A673 (cell line): ENCODE results near the gene ULK4. TPM values are rescaled to one million over a fixed set of nuclear protein-coding genes. Genes with fewer than 3 reads are reported as not detected.

ENCODE experiments used
- BruUV-seq: library from RNA; stranded (reverse); fragments of 400-500 nt; replicated peaks from 2 replicates; lab custom pipeline; 2021; lab: Mats Ljungman, UMichigan
- CTCF ChIA-PET: fragments of 300-600 bp; sonication (Branson Sonifier 250); formaldehyde crosslinking; loops from one replicate; lab custom pipeline; 2022; ENCODE audit warnings: antibody characterized with exemption; lab: Charles Lee
- POLR2A ChIA-PET: fragments of 300-600 bp; sonication (Branson Sonifier 250); formaldehyde crosslinking; loops from one replicate; lab custom pipeline; 2022; ENCODE audit warnings: antibody characterized with exemption; ENCODE audit not compliant: low non-redundant PET; lab: Charles Lee
- DNase-seq: peaks from one replicate; pipeline ENCODE4 v3.0.0-alpha.2; 2015; ENCODE audit warnings: low spot score
- H3K27ac ChIP-seq: fragments of 200-600 bp; sonication (generic); 2 replicates; pipeline ENCODE4 v1.5.1; 2016; ENCODE audit warnings: mixed run types, low read depth, mild to moderate bottlenecking, mixed read lengths, antibody characterized with exemption, low read length; ENCODE audit not compliant: poor library complexity, severe bottlenecking
- H3K27me3 ChIP-seq: fragments of 200-600 bp; sonication (generic); replicated peaks from 2 replicates; pipeline ENCODE4 v1.6.1; 2017; ENCODE audit warnings: mixed run types, low read depth, mild to moderate bottlenecking, mixed read lengths, antibody characterized with exemption, low read length; ENCODE audit not compliant: insufficient read depth, poor library complexity
- H3K36me3 ChIP-seq: fragments of 200-600 bp; sonication (generic); 2 replicates; pipeline ENCODE4 v1.6.1; 2016; ENCODE audit warnings: mixed run types, mild to moderate bottlenecking, mixed read lengths, antibody characterized with exemption, low read length; ENCODE audit not compliant: insufficient read depth, poor library complexity, severe bottlenecking
- H3K4me1 ChIP-seq: fragments of 200-600 bp; sonication (generic); 2 replicates; pipeline ENCODE4 v1.6.1; 2017; ENCODE audit warnings: mixed run types, mild to moderate bottlenecking, mixed read lengths, antibody characterized with exemption, low read length; ENCODE audit not compliant: insufficient read depth, poor library complexity, severe bottlenecking
- H3K4me3 ChIP-seq: fragments of 200-600 bp; sonication (generic); 2 replicates; pipeline ENCODE4 v1.5.1; 2016; ENCODE audit warnings: low read depth, mixed run types, mild to moderate bottlenecking, mixed read lengths, low read length; ENCODE audit not compliant: poor library complexity, severe bottlenecking
- H3K9me3 ChIP-seq: fragments of 200-600 bp; sonication (generic); 2 replicates; pipeline ENCODE4 v1.6.1; 2016; ENCODE audit warnings: mixed run types, low read depth, mild to moderate bottlenecking, mixed read lengths, antibody characterized with exemption, low read length; ENCODE audit not compliant: poor library complexity, severe bottlenecking
- EZH2 ChIP-seq: fragments of 200-600 bp; sonication (generic); IDR thresholded peaks from 2 replicates; pipeline ENCODE4 v1.6.1; 2017; ENCODE audit warnings: borderline replicate concordance, low read depth, mild to moderate bottlenecking, mixed read lengths, antibody characterized with exemption, low read length; ENCODE audit not compliant: poor library complexity, severe bottlenecking
- intact Hi-C: fragments of 100-400 bp; cut with micrococcal nuclease; formaldehyde crosslinking; loops from one replicate; pipeline ENCODE4 v1.10.0; 2022; ENCODE audit not compliant: unreplicated experiment
- total RNA-seq: library from RNA; stranded (reverse); gene quantifications from 2 replicates; pipeline ENCODE4 v1.2.3, GENCODE V29; 2021
- TF ChIP-seq, protein P1 (sequence below): fragments of 300-800, 200-600 bp; sonication (generic); conservative IDR thresholded peaks from 2 replicates; pipeline ENCODE4 v1.5.1; 2017; ENCODE audit warnings: low read depth, mild to moderate bottlenecking, antibody characterized with exemption, low read length, moderate library complexity, mixed read lengths

Gene ULK4
- total RNA-seq, 1 experiment from 2014 or later = 7.4 TPM

DNA sequence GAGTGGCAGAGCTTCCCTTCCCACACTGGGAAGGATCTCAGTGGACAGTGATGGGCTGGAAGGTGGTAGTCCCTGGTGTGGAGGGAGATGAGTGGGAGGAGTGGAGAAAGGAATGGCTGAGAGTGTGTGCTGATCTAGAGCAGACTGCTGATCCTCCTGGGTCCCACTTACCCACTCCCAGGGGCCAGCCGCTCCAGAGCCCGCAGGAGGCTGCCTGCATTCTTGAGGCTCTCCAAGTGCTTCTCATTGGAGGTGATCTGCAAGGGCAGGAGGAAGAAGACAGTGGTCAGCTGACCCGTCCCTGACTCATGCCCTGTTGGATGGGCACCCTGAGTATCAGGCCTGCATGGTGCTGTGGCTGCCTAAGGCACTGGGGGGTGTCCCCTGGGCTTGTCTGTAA is 712.6 kb downstream of the ULK4 start:
- CTCF ChIA-PET = no interaction called here

DNA sequence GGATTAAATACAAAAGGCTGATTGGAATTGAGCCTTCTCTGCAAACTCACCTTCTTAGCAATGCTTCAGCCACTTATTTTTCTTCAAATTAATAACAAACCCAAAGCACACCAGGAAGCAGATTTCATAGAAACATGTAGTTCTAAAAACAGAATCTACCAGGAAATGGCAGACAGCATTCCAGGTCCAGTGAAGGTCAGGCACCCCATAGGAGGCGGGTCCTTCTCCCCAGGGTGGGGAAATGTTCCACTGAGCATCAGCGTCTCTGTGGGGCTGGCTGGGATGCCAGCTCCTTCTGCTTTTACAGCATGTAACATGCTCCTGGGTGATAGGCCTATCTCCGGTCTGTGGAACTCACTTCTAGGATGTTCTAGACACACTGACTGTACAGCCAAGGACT is 713.4 kb downstream of the ULK4 start:
- TF ChIP-seq EZH2 = no peak
- TF ChIP-seq, protein P1, sequence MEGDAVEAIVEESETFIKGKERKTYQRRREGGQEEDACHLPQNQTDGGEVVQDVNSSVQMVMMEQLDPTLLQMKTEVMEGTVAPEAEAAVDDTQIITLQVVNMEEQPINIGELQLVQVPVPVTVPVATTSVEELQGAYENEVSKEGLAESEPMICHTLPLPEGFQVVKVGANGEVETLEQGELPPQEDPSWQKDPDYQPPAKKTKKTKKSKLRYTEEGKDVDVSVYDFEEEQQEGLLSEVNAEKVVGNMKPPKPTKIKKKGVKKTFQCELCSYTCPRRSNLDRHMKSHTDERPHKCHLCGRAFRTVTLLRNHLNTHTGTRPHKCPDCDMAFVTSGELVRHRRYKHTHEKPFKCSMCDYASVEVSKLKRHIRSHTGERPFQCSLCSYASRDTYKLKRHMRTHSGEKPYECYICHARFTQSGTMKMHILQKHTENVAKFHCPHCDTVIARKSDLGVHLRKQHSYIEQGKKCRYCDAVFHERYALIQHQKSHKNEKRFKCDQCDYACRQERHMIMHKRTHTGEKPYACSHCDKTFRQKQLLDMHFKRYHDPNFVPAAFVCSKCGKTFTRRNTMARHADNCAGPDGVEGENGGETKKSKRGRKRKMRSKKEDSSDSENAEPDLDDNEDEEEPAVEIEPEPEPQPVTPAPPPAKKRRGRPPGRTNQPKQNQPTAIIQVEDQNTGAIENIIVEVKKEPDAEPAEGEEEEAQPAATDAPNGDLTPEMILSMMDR = no peak
- Histone ChIP-seq H3K4me3 (no peak overlapping the region), H3K4me1 (no peaks in the 10 kb centered on the region), H3K27me3 (no peaks in the 10 kb centered on the region), H3K9me3 (no peaks in the 10 kb centered on the region), H3K27ac (no peak overlapping the region), H3K36me3 (no peaks in the 10 kb centered on the region)
- BruUV-seq = no TSS peak
- DNase-seq = no peak
- ChIA-PET POLR2A (no interaction called here), CTCF (no interaction called here)
- intact Hi-C loops = no loop called here

More for the DNA sequence above, 712.6 kb downstream of the ULK4 start:
- no peaks in the 10 kb centered on the region for H3K4me1 ChIP-seq
- TF ChIP-seq EZH2 = no peak
- TF ChIP-seq, protein P1 = no peak
- no peak for DNase-seq
- no peak overlapping the region for H3K4me3 ChIP-seq
- H3K9me3 ChIP-seq = no peaks in the 10 kb centered on the region
- BruUV-seq = no TSS peak
- POLR2A ChIA-PET = no interaction called here
- H3K36me3 ChIP-seq = no peaks in the 10 kb centered on the region
- no peak overlapping the region for H3K27ac ChIP-seq
- intact Hi-C loops = no loop called here
- no peaks in the 10 kb centered on the region for H3K27me3 ChIP-seq

DNA sequence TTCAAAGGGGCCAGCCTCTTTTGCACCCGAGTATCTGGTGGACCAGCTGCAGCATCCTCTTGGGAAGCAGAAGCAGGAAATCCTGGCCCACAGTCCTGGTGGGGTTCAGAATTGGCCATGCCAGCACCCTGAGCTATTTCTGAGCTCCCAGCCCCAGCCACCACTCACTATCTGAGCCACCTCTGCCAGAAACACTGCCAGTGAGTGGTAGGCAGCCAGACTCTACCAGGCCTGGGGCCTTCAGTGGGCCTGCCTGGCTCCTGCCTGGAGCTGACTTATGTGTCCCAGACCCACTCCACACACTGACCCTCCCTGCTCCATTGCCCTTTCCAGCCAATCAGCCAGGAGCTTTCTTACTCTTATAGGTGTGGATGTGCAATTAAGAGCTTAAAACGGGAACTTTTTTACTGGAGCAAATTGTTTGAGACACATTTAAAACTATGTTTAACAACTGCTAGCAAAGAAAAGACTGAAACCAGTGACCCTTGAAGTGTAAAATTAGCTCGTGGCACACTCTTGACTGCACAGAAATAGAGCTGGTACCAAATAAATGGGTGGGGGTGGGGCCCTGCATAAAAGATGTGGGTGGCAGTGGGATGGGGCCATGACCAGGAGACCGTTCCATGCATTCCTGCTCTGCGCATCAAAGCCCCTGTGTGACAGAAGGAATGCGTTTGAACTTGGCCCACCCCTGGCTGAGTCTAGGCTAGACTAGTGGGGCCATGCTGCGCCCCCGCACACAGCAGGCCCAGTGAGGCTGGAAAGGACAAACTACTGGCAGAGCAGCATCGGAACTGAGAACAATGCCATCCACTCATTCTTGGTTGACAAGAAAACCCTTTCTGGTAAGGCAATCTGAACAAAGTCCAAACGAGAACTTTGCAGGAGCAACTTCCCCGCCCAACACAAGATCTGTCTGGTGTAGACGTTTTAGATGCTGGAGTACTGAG is 714.6 kb downstream of the ULK4 start:
- POLR2A ChIA-PET = no interaction called here
- BruUV-seq = no TSS peak
- H3K36me3 ChIP-seq = no peaks in the 10 kb centered on the region

More for the DNA sequence above, 714.6 kb downstream of the ULK4 start:
- Histone ChIP-seq H3K4me3 (no peak overlapping the region), H3K9me3 (no peaks in the 10 kb centered on the region), H3K27me3 (no peaks in the 10 kb centered on the region), H3K4me1 (no peaks in the 10 kb centered on the region), H3K27ac (no peak overlapping the region)
- no peak for DNase-seq
- intact Hi-C loops = no loop called here
- CTCF ChIA-PET = no interaction called here
- TF ChIP-seq, protein P1 = no peak
- no peak for TF ChIP-seq EZH2
